Measurements from ENCODE around the gene ADAMTS17.

The ADAMTS17 gene

DNA sequence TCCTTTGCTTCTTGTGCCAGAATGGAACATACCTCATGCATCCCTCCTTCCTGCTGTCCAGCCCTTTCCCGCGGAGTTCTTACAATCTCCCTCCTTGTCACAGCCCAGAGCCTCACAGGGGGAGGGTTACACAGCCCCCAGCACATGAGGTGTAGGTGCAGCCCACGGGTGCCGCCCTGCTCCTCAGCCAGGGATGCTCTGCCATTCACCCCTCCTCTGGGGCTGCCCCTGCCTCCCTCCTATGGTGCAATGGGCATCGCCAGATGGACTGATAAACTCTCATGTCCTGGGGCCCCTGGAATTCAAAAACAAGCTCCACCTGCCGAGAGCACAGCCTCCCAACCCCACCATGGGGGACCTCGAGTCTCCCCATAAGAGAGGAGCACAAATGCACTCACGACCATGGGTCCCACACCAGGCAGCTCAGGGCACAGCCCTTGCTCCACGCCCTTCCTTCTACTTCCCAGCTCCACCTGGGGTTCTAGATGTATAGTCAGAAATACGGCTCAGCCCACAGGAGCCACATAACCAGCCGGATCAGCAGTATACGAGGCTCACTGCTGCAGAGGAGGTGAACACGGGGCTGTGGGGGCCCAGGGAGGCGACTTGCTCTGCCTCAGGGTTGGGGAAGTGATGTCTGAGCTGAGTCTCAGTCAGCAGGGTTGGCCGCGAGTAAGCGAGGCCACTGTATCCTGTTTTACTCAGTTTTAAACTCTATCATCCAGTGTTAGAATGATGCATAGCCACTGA, 338.8 kb downstream of the ADAMTS17 start:
- no peak for DNase-seq

GRCh38 chr15:100002086-100002620, 339.6 kb downstream of the ADAMTS17 start:
- no peak for DNase-seq

DNA sequence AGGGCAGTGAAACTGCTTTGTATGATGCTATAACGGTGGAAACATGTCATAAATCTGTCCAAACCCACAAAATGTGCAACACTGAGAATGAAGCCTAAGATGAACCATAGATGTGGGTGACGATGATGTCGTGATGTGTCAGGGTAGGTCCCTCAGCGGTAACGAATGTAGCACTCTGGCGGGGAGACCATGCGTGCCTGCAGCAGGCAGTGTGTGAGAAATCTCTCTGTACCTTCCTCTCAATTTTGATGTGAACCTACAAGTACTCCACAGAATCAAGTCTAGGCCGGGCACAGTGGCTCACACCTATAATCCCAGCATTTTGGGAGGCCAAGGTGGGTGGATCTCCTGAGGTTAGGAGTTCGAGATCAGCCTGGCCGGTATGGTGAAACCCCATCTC, 340.4 kb downstream of the ADAMTS17 start:
- DNase-seq: no peak

DNA sequence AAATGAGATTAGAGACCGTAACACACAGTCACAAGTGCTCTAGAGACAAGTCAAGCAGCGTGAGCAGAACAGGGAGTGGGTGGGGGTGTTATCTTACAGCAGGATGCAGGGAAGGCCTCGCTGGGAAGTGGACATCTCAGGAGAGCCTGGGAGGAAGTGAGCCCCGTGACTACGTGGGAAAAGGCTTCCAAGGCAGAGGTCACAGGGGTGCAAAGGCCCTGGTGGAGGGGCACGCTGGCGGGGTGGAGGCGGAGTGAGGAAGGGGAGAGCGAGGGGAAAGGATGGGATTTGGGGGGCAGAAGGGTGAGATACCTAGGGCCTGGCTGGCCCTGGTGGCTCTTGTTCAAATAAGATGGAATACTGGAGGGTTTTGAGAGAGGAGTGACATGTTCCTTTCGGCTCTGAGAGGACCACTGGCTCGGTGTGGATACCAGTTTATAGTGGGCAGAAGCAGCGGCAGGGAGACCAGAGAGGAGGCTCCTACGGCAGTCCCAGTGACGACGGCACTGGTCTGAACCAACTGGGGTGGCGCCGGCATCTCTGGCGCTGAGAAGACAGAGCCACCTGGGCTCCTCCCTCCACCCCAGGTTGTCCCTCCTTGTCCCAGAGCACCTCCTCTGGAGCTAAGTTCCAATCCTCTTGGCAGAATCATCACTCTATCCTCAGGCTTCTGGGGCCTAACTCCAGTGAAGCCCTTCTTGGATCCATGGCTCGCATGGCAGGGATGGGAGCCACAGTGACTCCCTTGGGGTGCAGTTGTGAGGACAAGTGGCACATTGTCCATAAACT, 342.3 kb downstream of the ADAMTS17 start:
- no peak for DNase-seq

DNA sequence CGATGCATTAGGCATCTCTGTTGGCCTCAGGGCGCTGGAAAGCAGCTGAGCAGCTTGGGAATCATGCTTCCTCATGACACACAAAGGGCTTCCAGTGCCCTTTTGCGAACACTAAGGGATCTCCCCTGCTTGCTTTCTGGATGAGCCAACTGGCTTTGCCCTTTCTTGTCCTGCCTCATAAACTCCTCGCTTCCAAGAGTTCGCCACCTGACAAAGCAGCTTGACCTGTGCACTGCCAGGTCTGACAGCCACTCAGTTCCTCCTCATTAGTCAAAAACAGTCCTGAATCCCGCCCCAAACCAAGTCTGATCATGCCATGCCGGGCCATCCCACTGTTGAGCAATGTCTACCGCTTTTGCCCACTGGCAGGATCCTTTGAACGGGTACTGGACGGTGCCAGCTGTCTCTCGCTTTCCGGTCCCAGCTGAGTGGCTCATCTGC, 343.1 kb downstream of the ADAMTS17 start:
- DNase-seq: no peak

GRCh38 chr15:99997112-99997651, 344.6 kb downstream of the ADAMTS17 start:
- DNase-seq: no peak

GRCh38 chr15:99996660-99997059, 345.1 kb downstream of the ADAMTS17 start:
- no peak for DNase-seq

- no peak for DNase-seq
Measured at GRCh38 chr15:99995543-99995942, 346.2 kb downstream of the ADAMTS17 start.

DNA sequence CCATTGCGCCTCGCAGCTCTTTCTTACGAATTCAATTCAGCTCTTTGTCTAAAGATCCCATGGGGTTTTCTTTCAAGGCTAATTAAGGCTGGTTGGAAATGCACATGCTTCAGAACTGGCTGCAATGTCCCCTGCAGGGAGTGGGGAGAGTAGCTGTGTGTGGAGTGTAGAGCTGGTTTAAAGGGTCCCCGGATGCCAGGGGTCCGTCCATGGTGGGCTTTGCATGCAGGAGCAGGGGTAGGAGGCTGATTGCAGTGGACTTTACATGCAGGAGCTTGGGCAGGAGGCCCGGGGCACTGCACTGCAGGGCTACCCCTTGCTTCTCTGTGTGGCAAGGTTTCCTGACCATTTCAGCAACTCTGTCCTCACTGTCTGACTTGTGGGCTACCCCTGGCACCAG, 346.9 kb downstream of the ADAMTS17 start:
- DNase-seq: no peak

DNA sequence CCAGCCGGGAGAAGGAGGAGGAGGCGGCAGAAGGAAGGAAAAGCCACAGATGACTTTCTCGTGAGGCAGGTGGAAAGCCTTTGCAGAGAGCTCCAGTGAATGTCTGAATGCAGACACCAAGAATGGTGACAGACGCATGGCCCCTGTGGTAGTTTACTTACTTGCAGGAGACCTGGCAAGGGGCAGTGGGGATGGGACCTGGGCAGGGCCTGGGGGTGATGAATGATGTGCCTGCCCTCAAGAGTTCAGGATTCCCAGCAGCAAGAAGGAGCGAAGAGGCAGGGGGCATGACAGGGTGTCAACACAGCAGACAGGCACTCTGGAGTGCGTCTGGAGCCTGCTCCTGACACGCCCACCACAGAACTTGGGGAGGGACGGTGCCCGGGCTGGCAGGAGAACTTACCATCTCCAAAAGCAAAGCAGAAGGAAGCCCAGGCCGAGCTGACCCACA, 348.1 kb downstream of the ADAMTS17 start:
- DNase-seq: no peak

GRCh38 chr15:99993262-99993661, 348.5 kb downstream of the ADAMTS17 start:
- DNase-seq: no peak

- no peak for DNase-seq
Measured at GRCh38 chr15:99992611-99993231, 349.1 kb downstream of the ADAMTS17 start.

- DNase-seq: no peak
Measured at GRCh38 chr15:99989095-99989494, 352.7 kb downstream of the ADAMTS17 start.

DNA sequence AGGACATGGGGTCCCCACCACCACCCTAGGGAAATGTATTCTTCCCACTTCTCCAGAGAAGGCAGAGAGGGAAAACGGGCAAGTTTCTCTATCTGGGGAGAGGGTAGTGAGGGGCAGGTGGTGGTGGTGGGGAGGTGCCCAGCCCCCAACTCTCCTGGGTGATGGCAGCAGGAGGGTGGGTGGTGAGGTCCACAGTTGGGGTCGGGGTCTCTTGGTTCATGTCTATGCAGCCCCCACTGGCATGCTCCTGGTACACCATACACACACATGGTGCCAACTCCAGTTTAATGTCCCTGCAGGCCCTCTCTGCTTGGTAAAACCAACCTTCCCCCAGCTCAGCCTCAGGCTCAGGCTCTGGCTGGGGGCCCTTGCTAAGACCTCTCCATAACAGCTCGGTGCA, 354.1 kb downstream of the ADAMTS17 start:
- no peak for DNase-seq

- DNase-seq: no peak
Measured at GRCh38 chr15:99987119-99987506, 354.7 kb downstream of the ADAMTS17 start.

- no peak for DNase-seq
Measured at GRCh38 chr15:99986297-99987118, 355.3 kb downstream of the ADAMTS17 start.

- DNase-seq: no peak
Measured at GRCh38 chr15:99985878-99986277, 355.9 kb downstream of the ADAMTS17 start.

DNA sequence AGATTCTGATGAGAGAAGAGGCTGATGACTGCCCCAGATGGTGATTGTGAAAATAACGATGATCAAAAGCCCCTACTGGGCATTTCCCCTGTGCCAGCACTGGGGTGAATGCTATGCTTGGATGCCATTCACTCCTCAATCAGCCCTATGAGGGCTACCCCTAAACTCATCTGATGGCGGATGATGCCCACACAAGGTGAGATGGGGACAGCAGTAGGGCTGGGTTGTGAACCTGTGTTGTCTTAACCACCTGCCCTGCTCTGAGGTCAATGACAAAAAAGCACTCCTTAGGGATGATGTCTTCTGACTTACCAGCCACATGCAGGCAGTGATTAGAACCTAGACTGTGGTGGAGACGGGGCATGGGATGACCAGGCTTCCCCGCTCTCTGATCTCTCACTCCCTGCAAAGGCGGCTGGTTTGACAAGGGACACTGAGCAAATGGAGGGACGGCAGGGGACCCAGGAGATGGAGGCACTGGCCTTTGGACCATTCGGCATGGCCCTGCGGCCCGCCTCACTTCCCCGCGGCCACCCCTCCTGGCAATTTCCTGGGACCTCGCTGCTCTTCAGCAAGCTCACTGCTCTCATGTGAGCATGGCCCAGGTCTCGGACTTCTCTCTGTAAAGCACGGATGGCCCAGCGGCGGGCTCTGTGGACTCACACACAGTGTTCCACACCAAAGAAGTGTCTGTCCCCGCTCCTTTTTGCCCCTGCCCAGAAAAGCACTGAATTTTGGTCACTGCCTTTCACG, 357.1 kb downstream of the ADAMTS17 start:
- no peak for DNase-seq

- DNase-seq: no peak
Measured at GRCh38 chr15:99983886-99984286, 357.9 kb downstream of the ADAMTS17 start.

DNA sequence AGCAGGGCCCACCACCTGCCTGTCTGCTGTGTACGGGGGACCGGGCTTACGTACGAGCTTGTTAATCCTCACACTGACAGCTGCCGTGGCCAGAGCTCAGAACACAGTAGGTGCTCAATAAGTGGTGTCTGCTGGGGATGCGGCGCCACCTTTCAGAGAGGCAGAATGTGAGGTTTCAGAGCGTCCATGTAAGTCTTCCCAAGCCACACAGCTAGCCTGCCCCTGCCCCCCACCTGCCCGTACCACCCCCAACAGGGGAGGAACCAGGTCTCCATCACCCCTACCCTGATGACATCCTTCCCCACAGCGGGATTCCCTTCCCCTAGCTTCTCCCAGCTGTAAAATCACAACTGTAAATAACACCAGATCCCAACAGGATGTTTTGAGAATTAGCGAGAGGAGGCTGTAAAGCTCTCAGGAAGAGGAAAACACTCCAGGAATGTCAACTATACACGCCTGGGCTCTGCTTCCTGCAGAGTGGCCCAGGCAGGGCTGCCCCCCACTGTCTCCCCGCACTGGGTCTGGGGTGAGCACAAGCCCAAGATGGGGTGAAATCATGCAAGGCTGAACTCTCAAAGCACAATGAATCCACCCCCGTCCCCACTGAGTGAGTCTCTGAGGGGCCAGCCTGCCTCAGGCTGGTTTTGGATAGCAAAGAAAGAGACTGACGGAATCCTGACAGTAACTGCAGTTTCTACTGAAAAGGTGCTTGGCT, 358.4 kb downstream of the ADAMTS17 start:
- no peak for DNase-seq

DNA sequence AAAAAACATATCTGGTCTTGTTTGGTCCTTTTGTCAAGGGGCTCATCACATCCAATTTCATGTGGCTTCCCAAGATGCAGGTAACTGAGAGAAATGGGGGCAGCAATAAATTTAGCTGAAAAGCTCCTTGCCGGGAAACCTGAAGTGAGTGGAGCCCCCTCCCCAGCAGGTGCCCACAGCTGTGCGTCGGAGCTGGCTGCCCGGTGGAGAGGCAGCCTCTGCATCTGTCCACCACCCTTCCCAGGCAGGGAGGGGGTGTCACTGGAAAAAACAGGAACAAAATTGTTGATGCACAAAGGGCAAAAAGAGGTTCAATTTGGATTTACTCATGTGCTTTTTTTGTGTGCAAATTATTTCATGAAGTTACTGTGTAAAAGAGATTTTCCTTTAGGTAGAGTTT, 359.1 kb downstream of the ADAMTS17 start:
- no peak for DNase-seq
